Dermis blood vessel endothelial cell (primary cell): ENCODE results near the gene WDR72. TPM values are rescaled to one million over a fixed set of nuclear protein-coding genes. Genes with fewer than 3 reads are reported as not detected.

Experiments used
- DNase-seq: peaks from one replicate; pipeline ENCODE4 v3.0.0; 2010
- total RNA-seq: library from RNA; depleted of rRNA; stranded (reverse); fragments of >200 nt; gene quantifications from 2 replicates; pipeline ENCODE4 v1.2.3, GENCODE V29; 2014

The WDR72 gene
- total RNA-seq, 1 donor from 2014 or later = under 0.01 TPM

- DNase-seq = no peak
Observed at GRCh38 chr15:53527996-53528395, 231.5 kb downstream of the WDR72 start.

GRCh38 chr15:53525894-53526293 lies 233.6 kb downstream of the WDR72 start:
- DNase-seq = no peak

GRCh38 chr15:53522991-53523390 lies 236.5 kb downstream of the WDR72 start:
- no peak for DNase-seq

- no peak for DNase-seq
Observed at GRCh38 chr15:53520996-53521395, 238.5 kb downstream of the WDR72 start.

GRCh38 chr15:53513431-53513830 lies 246.0 kb downstream of the WDR72 start:
- DNase-seq = no peak

- DNase-seq = no peak
Observed at GRCh38 chr15:53512029-53512428, 247.4 kb downstream of the WDR72 start.

GRCh38 chr15:53511175-53511574 lies 248.3 kb downstream of the WDR72 start:
- no peak for DNase-seq

GRCh38 chr15:53506370-53506769 lies 253.1 kb downstream of the WDR72 start:
- no peak for DNase-seq

- DNase-seq = no peak
Observed at GRCh38 chr15:53498996-53499395, 260.5 kb downstream of the WDR72 start.

- no peak for DNase-seq
Observed at GRCh38 chr15:53490341-53490740, 269.1 kb downstream of the WDR72 start.

GRCh38 chr15:53482055-53482454 lies 277.4 kb downstream of the WDR72 start:
- DNase-seq = no peak

- DNase-seq = no peak
Observed at GRCh38 chr15:53477981-53478766, 281.3 kb downstream of the WDR72 start.

- no peak for DNase-seq
Observed at GRCh38 chr15:53473886-53474285, 285.6 kb downstream of the WDR72 start.

- no peak for DNase-seq
Observed at GRCh38 chr15:53473435-53473834, 286.0 kb downstream of the WDR72 start.

- no peak for DNase-seq
Observed at GRCh38 chr15:53472883-53473282, 286.6 kb downstream of the WDR72 start.

GRCh38 chr15:53472210-53472609 lies 287.3 kb downstream of the WDR72 start:
- no peak for DNase-seq

GRCh38 chr15:53470743-53471142 lies 288.7 kb downstream of the WDR72 start:
- no peak for DNase-seq

GRCh38 chr15:53469422-53469821 lies 290.0 kb downstream of the WDR72 start:
- DNase-seq = no peak

Other genes starting within 250 kb of the WDR72 start
- not detected in 2 replicates for gene UNC13C, start 218.8 kb upstream of the WDR72 start, total RNA-seq